NCI-H345 treated with DMSO at 0.1 percent for 48 hours (cell line): Measurements from ENCODE around the gene SAMD4A.

Source experiments
- DNase-seq: peaks from one replicate; lab custom pipeline; 2025; ENCODE audit not compliant: unreplicated experiment; lab: John Stamatoyannopoulos, UW

Gene SAMD4A, protein sequence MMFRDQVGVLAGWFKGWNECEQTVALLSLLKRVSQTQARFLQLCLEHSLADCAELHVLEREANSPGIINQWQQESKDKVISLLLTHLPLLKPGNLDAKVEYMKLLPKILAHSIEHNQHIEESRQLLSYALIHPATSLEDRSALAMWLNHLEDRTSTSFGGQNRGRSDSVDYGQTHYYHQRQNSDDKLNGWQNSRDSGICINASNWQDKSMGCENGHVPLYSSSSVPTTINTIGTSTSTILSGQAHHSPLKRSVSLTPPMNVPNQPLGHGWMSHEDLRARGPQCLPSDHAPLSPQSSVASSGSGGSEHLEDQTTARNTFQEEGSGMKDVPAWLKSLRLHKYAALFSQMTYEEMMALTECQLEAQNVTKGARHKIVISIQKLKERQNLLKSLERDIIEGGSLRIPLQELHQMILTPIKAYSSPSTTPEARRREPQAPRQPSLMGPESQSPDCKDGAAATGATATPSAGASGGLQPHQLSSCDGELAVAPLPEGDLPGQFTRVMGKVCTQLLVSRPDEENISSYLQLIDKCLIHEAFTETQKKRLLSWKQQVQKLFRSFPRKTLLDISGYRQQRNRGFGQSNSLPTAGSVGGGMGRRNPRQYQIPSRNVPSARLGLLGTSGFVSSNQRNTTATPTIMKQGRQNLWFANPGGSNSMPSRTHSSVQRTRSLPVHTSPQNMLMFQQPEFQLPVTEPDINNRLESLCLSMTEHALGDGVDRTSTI

DNA sequence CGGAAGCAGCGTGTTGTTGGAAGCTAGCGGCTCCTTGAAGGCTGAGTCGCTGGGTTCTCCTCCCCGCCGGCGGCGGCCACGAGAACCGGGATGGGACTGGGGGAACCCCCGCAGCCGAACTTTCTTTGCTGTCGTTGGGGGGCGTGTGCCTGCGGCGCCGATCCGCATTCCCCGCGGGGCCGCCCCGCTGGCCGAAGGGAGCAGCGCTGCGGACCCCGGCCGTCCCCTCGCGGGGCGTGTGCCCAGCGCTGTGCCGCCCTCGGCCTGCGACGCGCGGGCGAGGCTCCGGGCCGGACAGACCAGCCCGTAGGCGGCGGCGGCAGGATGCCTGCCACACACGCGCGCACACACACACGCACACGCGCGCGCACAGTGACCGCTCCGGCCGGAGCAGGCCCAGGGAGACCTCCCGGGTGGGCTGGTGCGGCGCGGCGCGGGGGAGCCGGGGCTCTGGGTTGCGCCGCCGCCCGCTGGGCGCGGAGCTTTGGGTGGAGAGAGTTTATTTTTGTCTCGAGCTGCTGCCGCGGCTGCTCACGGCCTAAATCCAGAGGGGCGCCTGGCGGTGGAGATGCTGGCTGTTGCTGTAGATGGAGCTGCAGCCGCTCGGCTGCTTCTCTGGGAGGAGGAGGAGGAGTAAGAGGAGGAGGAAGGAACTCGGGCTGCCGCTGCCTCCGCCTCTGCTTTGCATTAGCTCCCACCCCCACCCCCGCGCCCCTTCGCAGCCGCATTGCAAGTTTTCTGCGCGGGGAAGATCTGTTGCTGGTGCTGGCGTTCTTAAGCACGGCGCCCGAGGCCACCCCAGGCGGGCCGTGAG lies at the start of gene SAMD4A:
Gene SAMD4A (plus strand): TSS at position 719 of the 814 bp plus-strand sequence. CDS start 789 bp downstream, outside the sequence.
- peak; percentile 34 for DNase-seq

- no peak for DNase-seq
Observed at GRCh38 chr14:54524410-54524809, 42.5 kb upstream of the SAMD4A start.

GRCh38 chr14:54528973-54529372 lies 38.0 kb upstream of the SAMD4A start:
- DNase-seq = no peak

DNA sequence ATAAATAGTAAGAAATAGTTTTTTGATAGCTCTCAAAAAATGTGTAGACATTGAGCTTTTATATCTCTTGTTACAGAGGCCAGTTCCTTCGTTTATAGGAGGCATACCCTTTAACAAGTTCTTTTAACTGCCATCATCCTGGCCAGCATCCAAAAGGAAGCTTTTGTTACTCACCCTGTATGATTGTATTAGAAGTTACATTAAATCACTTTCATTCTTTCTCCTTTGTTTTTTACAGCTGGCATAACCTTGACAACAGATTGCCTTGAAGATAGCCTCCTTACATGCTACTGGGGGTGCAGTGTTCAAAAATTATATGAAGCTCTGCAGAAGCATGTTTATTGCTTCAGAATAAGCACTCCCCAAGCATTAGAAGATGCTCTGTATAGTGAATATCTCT lies 37.1 kb upstream of the SAMD4A start:
- no peak for DNase-seq

DNA sequence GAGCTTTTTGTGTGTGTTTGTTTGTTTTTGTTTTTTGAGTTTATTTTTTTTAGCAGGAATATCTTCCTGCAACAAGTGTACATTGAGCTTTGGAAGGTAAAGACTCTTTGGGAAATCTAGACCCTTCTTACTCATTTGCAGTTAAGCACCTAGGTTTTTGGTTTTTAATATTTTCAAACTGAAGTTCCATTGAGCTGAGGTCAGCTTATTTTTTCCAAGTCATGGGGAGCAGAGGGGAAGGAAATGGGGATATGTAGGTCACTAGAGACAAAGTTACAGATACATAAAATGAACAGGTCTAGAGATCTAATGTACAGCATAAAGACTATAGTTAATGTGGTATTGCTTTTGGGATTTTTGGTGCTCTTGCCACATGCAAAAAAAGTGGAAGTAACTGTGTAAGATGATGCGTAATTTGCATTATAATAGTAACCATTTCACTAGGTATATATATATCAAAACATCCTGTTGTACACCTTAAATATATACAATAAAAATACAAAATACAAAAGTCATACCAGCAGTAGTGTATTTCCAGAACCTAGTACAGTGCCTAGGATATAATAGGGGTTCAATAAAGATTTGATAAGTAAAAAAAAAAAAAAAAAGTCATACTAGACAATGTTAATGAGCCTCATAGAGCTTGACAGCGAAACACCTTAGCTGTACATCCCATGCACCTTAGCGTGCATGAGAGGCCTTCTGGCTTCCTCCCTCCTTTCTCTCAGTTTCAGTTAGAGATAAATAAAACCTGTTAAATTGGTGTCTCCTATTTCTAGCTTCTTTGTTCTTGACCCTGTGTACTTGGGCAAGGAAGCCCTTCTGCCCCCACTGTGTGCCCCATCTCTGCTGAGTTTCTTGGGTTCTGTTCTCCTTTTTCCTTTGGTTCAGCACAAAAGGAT lies 34.6 kb upstream of the SAMD4A start:
- DNase-seq = no peak

DNA sequence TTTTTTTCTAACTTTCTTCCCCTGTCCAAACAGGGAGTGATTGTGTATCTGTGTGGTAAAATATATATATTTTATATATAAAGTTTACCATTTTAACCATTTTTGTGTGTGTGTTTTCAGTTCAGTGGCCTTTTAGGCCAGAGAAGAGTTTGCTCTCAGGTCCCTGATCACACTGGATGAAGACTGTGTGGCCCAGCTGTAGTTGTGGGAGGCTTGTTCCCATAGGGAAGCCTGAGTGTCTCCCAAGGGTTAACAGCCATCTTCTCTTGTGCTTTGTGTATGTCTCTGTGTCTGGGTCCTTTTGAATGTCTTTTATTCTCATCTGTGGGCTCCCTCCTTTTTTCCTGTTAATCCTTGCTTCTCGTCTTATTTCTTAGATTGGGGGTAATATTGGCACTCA lies 33.8 kb upstream of the SAMD4A start:
- no peak for DNase-seq

DNA sequence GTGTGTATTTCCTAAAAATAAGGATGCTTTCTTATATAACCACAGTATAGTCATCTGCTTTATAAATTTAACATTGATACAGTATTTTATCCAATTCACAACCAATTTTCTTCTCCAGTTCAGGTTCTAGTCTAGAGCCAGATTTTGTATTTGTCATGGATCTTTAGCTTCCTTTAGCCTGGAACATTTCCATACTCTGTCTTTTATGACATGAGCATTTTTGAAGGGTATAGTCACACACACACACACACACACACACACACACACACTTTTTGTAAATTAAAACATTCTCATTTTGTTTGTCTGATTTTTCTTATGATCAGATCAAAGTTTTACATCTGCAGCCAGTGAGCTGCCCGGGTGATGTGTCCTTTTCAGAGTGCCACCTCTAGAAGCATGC lies 31.8 kb upstream of the SAMD4A start:
- DNase-seq = no peak

DNA sequence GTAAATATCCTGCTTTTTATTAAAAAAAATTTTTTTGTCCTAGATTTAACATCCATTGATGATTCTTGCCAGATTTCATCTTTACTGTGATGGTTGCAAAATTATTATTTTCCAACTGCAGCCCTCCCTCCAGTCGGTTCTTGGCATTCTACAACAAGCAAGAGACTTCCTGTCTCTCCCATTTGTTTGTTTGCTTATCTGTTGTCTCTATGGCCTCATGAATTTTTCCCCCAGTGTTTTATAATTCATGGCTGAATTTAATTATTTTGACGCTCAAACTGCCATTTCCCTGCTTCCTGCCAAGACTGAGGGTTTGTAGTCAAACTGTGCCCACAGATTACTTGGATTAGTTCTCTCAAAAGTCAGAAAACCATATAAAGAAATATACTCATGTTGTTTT lies 31.3 kb upstream of the SAMD4A start:
- no peak for DNase-seq

- DNase-seq = no peak
Observed at GRCh38 chr14:54537651-54538050, 29.3 kb upstream of the SAMD4A start.

- no peak for DNase-seq
Observed at GRCh38 chr14:54538055-54538454, 28.9 kb upstream of the SAMD4A start.

- DNase-seq = no peak
Observed at GRCh38 chr14:54547583-54547982, 19.3 kb upstream of the SAMD4A start.

DNA sequence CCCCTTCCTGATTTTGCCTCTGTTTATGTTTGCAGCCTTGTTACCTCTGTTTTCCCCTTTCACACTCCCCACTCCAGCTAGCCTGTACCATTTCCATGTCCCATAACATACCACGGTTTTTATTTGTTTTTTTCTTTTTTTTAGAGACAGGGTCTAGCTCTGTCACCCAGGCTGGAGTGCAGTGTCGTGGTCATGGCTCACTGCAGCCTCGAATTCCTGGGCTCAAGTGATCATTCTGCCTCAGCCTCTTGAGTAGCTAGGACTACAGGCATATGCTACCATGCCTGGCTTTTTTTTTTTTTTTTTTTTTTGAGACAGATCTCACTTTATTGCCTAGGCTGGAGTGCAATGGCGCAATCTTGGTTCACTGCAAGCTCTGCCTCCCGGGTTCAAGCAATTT lies 18.4 kb upstream of the SAMD4A start:
- DNase-seq = no peak

DNA sequence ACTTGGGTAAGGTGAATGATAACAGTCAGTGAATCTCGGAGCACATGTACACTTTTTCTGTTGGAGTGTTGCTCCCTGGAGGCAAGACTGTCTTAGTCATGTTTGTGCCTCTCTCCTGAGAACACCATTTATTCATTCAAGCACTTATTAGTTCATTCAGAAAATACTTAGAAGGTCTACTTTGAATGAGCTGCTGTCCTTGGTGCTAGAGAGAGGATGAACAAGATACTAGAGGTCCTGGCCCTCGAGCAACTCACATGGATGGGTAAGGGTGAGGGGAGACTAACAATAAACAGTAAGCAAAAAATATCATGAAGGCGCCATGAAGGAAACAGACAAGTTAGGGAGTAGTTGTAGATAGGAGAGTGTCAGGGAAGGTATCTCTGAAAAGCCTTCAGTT lies 17.1 kb upstream of the SAMD4A start:
- DNase-seq = no peak

GRCh38 chr14:54550514-54550913 lies 16.4 kb upstream of the SAMD4A start:
- DNase-seq = no peak

- no peak for DNase-seq
Observed at GRCh38 chr14:54554401-54554800, 12.5 kb upstream of the SAMD4A start.

- no peak for DNase-seq
Observed at GRCh38 chr14:54555651-54556050, 11.3 kb upstream of the SAMD4A start.

- DNase-seq = no peak
Observed at GRCh38 chr14:54556535-54556934, 10.4 kb upstream of the SAMD4A start.

DNA sequence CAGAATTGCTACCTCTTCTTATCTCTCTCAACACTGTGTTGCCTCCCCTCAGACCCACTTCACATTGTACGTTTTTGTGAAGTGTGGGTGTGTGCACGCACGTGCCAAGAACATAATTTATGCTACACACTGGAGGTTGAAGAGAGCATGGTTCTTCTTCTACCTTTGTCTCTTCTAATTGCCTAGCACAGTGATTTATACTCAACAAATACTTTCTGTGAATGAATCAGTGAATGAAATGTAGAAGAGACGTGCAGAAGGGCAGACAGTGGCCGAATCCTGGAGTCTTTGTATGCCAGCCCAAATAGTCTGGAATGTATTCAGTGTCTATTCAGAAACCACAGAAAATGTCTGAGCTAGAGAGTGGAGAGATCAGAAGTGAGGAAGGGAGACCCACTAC lies 4.6 kb upstream of the SAMD4A start:
- no peak for DNase-seq

- DNase-seq = peak; percentile 64
Observed at GRCh38 chr14:54564071-54564867, 2.7 kb upstream of the SAMD4A start.
